Measurements from ENCODE around the gene CCNB2. TPM values are rescaled to one million over a fixed set of nuclear protein-coding genes. Genes with fewer than 3 reads are reported as not detected.

CCNB2 gene
- total RNA-seq, 1 donor from 2014 or later = 95.3 TPM

DNA sequence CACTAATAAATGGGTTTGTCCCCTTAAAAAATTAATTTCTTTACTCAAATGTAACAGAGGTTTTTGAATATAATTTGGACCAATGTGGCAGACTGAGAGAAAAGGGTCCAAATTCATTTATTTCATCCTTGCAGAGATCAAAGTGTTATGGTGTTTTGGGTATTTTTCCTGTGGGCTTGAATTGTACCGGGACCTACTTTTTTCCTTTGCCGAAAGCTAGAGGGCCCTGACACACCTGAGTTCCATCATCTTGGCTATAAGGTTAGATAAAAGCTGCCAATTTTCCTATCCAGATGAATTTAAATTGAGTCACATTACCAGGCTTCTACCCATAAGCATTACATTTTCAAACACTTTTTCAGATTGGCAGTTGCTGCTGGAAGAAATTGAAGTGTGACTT, 908 bp downstream of the CCNB2 start:
- no peak for DNase-seq (ENCODE audit: low read depth, low spot score)
- TF ChIP-seq, protein P1, sequence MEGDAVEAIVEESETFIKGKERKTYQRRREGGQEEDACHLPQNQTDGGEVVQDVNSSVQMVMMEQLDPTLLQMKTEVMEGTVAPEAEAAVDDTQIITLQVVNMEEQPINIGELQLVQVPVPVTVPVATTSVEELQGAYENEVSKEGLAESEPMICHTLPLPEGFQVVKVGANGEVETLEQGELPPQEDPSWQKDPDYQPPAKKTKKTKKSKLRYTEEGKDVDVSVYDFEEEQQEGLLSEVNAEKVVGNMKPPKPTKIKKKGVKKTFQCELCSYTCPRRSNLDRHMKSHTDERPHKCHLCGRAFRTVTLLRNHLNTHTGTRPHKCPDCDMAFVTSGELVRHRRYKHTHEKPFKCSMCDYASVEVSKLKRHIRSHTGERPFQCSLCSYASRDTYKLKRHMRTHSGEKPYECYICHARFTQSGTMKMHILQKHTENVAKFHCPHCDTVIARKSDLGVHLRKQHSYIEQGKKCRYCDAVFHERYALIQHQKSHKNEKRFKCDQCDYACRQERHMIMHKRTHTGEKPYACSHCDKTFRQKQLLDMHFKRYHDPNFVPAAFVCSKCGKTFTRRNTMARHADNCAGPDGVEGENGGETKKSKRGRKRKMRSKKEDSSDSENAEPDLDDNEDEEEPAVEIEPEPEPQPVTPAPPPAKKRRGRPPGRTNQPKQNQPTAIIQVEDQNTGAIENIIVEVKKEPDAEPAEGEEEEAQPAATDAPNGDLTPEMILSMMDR (conservative IDR thresholded peaks at IDR 0.05) = no peak
- peak overlapping the region; percentile 98 for H3K4me3 Mint-ChIP-seq
- peak overlapping the region; percentile 99 for H3K27ac Mint-ChIP-seq (ENCODE audit: unreplicated experiment)
- no peaks in the 10 kb centered on the region for H3K9me3 Mint-ChIP-seq
- H3K36me3 Mint-ChIP-seq (ENCODE audit: low read depth) = peaks cover 21% of the 10 kb centered on the region
- H3K27me3 Mint-ChIP-seq (ENCODE audit: low read depth) = no peaks in the 10 kb centered on the region
- peaks cover 20% of the 10 kb centered on the region for H3K4me1 Mint-ChIP-seq

DNA sequence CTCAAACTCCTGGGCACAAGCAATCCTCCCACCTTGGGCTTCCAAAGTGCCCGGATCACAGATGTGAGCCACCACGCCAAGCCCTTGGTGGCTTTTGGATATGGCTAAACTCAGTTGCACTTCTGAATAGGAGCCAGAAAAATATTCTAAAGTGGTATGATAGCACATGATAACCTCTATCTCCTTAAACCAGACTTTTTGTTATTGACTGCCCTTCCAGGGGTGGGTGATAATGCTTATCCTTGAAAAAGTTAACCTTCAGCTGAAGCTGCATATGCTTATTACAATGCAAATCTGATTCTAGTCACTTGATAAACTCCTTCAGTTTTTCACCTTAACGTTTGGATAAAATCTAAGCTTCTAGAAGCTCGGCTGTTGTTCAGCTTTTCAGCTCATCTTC, 6.3 kb downstream of the CCNB2 start:
- Mint-ChIP-seq H3K27ac (ENCODE audit: unreplicated experiment) (no peak overlapping the region), H3K9me3 (no peaks in the 10 kb centered on the region), H3K4me1 (peaks cover 3% of the 10 kb centered on the region), H3K27me3 (ENCODE audit: low read depth) (no peaks in the 10 kb centered on the region), H3K4me3 (no peak overlapping the region), H3K36me3 (ENCODE audit: low read depth) (peaks cover 29% of the 10 kb centered on the region)
- TF ChIP-seq, protein P1 (conservative IDR thresholded peaks at IDR 0.05) = no peak
- no peak for DNase-seq (ENCODE audit: low read depth, low spot score)

DNA sequence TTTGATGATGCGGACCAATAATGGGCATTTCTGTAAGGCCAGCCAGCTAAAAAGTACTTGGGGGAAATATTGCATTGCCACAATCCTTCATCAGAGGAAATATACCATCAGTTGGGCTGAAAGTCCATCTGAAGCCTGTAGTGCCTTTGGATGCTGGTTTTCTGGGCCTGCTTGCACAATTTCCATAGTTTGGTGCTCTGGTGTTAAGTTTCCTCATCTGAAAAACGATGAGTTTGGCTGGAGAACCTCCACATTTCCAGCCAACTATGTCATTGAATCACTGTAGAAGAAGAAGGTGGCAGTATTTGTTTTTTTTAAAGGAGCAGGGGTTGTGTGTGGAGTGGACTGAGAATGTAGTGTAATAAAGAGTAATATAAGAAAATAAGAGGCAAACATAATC, 10.1 kb downstream of the CCNB2 start:
- Mint-ChIP-seq H3K4me1 (no peaks in the 10 kb centered on the region), H3K4me3 (no peak overlapping the region), H3K9me3 (no peaks in the 10 kb centered on the region), H3K27me3 (ENCODE audit: low read depth) (no peaks in the 10 kb centered on the region), H3K36me3 (ENCODE audit: low read depth) (peaks cover 24% of the 10 kb centered on the region), H3K27ac (ENCODE audit: unreplicated experiment) (no peak overlapping the region)
- TF ChIP-seq, protein P1 (conservative IDR thresholded peaks at IDR 0.05) = no peak
- DNase-seq (ENCODE audit: low read depth, low spot score) = no peak

DNA sequence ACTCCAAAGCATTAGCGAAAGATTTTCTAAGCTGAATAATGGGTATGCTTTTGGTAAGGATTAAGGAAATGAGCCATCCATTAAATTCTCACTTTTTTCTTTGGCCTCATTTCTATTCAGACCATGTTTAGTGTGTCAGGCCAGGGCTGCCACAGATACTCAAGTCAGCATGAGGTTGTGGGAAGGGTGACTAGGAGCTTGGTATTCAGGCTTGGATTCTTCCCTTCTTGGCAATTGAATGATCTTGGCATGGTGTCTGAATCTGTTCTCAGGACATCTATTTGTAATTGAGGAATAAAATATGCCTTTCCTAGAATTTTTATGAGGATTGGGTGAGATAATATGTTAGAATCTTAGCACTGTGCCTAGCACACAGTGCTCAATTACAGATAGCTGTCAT, 11.2 kb downstream of the CCNB2 start:
- no peaks in the 10 kb centered on the region for H3K27me3 Mint-ChIP-seq (ENCODE audit: low read depth)
- no peaks in the 10 kb centered on the region for H3K9me3 Mint-ChIP-seq
- TF ChIP-seq, protein P1 (conservative IDR thresholded peaks at IDR 0.05) = no peak
- no peak overlapping the region for H3K4me3 Mint-ChIP-seq
- no peak overlapping the region for H3K27ac Mint-ChIP-seq (ENCODE audit: unreplicated experiment)
- no peak for DNase-seq (ENCODE audit: low read depth, low spot score)
- H3K36me3 Mint-ChIP-seq (ENCODE audit: low read depth) = peaks cover 26% of the 10 kb centered on the region
- H3K4me1 Mint-ChIP-seq = no peaks in the 10 kb centered on the region

DNA sequence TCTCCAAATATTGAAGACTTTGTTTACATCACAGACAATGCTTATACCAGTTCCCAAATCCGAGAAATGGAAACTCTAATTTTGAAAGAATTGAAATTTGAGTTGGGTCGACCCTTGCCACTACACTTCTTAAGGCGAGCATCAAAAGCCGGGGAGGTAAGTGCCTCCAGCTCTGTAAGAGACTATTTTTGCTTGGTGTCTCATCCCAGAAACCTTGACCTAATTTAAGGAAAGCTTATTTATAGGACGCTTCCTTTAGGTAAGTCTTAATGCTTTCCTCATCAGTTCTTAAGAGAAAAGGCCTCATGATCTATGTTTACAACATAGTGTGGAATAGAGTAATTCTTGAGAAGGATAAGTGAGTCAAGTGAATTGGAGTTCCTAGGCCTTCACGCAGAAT, 11.8 kb downstream of the CCNB2 start:
- Mint-ChIP-seq H3K27ac (ENCODE audit: unreplicated experiment) (no peak overlapping the region), H3K4me3 (no peak overlapping the region), H3K9me3 (no peaks in the 10 kb centered on the region)

More for the DNA sequence above, 11.8 kb downstream of the CCNB2 start:
- Mint-ChIP-seq H3K36me3 (ENCODE audit: low read depth) (peaks cover 26% of the 10 kb centered on the region), H3K27me3 (ENCODE audit: low read depth) (no peaks in the 10 kb centered on the region), H3K4me1 (no peaks in the 10 kb centered on the region)
- no peak for DNase-seq (ENCODE audit: low read depth, low spot score)
- TF ChIP-seq, protein P1 (conservative IDR thresholded peaks at IDR 0.05) = no peak

Measured in neural crest cell (in vitro differentiated cells).